GDM1 (cell line): ENCODE results near the gene NPHP1.
A peak's percentile ranks its signal among the peaks of the same experiment; 100 is the strongest.
"Not testable (repeated sequence)": the region's sequence is repeated elsewhere in the genome, so short reads cannot be mapped to it uniquely, and the experiment has no call there.

Experiments
- DNase-seq: peaks from one replicate; lab custom pipeline; 2025; lab: John Stamatoyannopoulos, UW

Gene NPHP1

DNA sequence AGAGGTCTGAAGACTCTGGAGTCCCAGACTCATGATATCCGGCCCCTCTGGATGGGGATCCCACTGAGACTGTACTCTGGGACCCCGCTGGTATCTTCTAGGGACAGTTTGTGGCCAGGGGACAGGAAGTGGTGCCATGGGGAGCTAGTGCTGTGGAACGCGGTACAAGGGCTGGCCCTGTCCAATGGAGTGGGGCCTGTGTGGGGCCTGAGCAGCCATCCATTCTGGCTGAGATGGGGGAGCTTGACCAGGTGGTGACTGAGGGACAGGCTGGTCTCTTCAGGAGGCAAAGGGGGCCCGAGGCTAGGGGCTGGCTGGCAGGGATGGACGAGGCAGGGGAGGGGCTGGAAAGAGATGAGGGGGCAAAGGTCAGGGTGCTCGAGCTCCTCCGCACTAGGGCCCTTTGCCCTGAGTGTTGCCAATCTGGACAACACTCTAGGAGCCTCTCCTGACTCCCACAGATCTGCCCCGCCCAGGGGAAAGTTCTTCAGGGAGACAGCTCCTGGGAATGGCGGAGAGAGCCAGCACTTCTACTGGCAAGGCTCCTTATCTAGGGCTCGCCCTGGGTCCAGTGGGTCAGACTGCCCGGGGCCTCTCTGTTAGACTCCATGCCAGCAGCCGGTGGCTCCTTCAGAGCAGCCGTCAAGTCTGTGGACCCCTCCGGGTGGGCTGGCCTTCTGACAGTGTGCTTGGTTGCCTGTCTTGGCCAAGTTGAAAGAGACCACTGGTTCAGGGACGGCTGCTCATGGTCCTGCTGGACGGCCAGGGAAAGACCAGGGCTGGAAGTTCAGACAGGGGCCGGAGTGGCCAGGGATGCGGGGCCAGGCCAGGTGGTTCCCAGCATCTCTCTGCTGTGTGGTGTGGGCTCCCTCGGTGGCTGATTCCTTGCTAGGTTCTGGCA lies 101.5 kb downstream of the NPHP1 start:
- no peak for DNase-seq

DNA sequence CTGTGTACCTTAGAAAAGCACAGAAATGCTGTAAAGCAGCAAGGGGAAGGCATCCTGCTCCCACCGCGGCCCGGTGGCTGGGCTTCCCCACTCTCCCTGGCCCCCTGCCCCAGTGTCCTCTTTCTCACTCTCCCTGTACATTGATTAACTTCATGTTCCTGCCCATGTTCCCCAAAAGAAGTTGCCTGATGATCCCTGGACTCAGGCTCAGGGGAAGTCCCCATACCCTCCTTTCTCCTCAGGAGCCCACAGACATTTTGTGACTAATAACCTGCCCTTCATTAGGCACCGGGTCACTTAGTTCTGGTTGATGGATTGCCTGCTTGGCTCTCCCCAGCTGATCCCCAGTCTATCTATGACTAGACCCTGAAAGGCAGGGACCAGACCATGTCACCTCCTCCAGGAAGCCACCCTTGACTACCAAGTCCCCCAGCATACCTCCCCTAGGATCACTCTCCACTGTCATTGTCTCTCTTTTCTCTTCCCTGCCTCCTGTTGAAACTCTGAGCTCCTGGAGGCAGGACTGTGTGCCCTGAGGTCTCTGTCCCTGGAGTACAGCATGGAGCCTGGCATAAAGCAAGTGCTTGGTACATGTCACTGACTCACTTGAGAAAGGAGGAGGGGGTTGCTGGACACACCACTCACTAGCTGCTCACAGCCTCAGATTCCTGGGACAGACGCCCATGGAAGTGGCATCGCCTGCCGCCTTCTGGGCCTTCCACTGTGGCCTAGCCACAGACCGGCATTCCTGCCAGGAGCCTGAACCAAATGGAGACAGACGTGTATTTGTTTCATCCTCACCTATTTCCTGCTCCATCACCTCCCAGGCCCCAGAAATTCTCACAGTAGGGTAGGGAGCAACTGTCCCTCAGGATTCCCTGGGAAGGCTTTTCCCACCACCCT lies 102.7 kb downstream of the NPHP1 start:
- no peak for DNase-seq

- peak; percentile 33 for DNase-seq
Observed at GRCh38 chr2:110101280-110101844, 103.5 kb downstream of the NPHP1 start.

GRCh38 chr2:110100880-110101279 lies 103.9 kb downstream of the NPHP1 start:
- not testable (repeated sequence) for DNase-seq

DNA sequence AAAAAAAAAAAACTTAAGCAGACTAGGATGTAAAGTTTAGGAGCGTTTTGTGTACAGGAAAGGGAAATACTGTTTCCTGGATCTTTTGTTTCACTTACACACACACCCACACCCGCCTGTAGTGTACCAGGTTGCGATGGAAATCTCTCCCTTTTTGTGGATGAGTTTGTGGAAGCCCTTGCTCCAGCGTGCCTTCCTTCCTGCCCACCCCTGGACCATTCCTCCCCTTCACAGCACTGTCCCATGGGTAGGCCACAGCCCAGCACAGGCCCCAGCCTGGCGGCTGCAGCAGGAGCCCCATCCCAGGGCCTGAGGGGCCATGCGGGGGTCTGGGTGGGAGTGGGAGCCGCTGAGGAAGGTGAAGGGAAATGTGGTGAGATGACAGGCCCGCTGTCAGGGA lies 104.3 kb downstream of the NPHP1 start:
- no peak for DNase-seq

GRCh38 chr2:110099471-110100225 lies 105.2 kb downstream of the NPHP1 start:
- no peak for DNase-seq

GRCh38 chr2:110099038-110099425 lies 105.8 kb downstream of the NPHP1 start:
- DNase-seq: no peak

GRCh38 chr2:110097506-110098220 lies 107.2 kb downstream of the NPHP1 start:
- no peak for DNase-seq

GRCh38 chr2:110095994-110096633 lies 108.7 kb downstream of the NPHP1 start:
- DNase-seq: no peak

- not testable (repeated sequence) for DNase-seq
Observed at GRCh38 chr2:110094884-110095534, 109.8 kb downstream of the NPHP1 start.

- DNase-seq: not testable (repeated sequence)
Observed at GRCh38 chr2:110093924-110094323, 110.9 kb downstream of the NPHP1 start.

DNA sequence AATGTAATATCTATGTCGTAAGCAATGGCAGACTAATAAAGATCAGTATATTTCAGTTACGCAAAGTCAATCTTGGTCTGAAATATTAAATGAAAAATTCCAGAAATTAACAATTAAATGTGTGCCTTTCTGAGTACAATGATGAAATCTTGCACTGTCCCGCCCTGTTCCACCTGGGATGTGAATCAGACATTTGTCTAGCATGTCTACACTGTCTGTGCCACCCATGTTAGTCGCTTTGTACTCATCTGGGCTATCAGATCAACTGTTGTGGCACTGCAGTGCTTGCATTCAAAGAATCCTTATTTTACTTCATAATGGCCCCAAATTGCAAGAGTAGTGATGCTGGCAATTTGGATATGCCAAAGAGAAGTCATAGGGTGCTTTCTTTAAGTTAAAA lies 114.6 kb downstream of the NPHP1 start:
- DNase-seq: not testable (repeated sequence)

- DNase-seq: not testable (repeated sequence)
Observed at GRCh38 chr2:110083757-110084156, 121.1 kb downstream of the NPHP1 start.

DNA sequence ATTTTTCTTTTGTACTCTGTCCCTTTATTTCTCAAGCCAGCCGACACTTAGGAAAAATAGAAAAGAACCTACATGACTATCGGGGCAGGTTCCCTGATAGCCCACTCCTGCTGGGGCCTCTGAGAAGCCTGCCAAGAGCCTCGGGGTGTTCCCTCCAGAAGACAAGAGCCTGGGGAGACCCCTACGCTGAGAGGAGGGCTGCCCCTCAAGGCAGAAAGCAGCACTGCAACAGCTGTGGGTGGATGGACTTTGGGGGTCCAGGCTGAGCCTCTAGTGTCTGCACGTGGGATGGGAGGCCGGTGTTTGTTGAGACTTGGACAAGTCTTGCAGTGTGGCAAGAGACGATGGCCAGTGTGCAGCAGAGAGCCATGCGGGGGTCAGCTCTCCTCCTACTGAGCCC lies 121.7 kb downstream of the NPHP1 start:
- not testable (repeated sequence) for DNase-seq

- DNase-seq: not testable (repeated sequence)
Observed at GRCh38 chr2:110078104-110078503, 126.7 kb downstream of the NPHP1 start.

DNA sequence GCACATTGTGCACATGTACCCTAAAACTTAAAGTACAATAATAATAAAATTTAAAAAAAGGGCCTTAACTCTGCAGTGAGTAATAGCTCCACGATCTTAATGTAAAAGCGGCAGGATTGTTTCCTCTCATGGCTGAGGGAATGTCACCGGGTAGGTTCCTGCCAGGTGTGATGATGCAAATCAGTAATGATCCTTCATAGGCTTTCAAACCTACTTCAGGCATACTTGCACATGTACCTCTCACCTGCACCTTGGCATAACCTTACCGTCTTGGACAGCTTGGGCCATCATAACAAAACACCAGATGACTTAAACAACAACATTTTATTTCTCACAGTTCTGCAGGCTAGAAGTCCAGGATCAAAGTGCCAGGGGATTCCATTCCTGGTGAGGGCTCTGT lies 128.9 kb downstream of the NPHP1 start:
- not testable (repeated sequence) for DNase-seq
